Stimulated activated CD4-positive, alpha-beta T cell treated with anti-CD3 and anti-CD28 coated beads, Interleukin-12 subunit alpha, Interleukin-12 subunit beta, amount 100 ng/mL, for 4 hours (primary cell): Measurements from ENCODE around the gene EXD3.

Source experiments
- DNase-seq: peaks from one replicate; pipeline ENCODE4 v3.0.0-alpha.2; 2020

The EXD3 gene

GRCh38 chr9:137446851-137447471, 24.0 kb upstream of the EXD3 start:
- DNase-seq: no peak

GRCh38 chr9:137445930-137446431, 23.0 kb upstream of the EXD3 start:
- no peak for DNase-seq

- peak; percentile 84 for DNase-seq
Observed at GRCh38 chr9:137445275-137445807, 22.4 kb upstream of the EXD3 start.

- no peak for DNase-seq
Observed at GRCh38 chr9:137444106-137444790, 21.3 kb upstream of the EXD3 start.

- no peak for DNase-seq
Observed at GRCh38 chr9:137441935-137442321, 19.0 kb upstream of the EXD3 start.

GRCh38 chr9:137441289-137441934, 18.4 kb upstream of the EXD3 start, which contains the start of gene ENTPD8:
TSS of gene ENTPD8 (minus strand) at chr9:137441357. CDS start at chr9:137438285, 3,072 bp downstream.
- DNase-seq: no peak

DNA sequence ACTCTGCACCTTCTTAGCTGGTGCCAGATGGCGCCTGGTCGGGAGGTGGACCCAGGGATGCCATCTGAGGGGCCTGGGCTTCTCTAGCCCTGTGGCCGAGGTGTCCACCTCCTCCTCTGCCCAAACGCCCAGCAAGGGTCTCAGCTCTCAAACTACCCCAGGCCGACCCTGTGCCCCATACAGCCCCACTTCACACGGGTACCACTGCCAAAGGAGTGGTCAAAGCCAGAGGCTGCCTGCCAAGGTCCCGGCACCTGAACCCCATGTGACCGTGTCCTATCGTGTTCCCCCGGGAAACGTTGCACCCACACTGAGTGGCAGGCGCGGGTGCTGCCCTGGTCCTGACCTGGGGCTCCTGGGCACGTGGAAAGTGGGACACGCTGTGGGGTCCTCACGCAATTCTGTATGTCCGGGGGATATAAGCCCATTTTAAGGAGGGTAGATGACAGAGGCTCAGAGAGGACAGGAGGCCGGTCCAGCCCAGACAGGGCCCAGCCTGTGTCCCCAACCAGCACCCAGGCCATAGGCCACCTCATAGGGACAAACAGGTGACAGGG, 16.3 kb upstream of the EXD3 start:
- DNase-seq: no peak

DNA sequence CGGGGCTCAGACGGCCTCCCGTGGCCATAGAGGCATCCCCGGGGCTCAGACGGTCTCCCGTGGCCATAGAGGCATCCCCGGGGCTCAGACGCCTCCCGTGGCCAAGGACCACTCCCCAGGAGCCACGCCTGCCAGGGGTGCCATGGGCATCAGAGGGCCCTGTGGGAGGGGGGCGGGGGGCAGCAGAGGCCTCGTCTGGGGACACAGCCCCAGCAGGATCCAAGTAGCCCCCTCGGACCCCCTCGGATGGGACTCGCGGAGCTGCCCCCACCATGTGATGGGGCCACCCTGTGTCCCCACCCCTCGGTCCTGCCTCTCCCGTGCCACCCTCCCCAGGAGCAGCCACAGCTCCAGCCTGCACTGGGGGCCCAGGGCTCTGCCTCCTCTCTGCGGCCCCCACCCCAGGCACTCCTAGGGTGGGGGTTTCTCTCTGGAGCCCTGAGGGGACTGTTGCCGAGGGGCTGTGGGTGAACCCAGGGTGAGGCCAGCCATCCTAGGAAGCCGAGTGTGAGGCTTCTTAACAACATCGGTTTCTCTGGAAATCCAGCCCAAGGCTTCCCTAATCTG, 15.7 kb upstream of the EXD3 start:
- no peak for DNase-seq

- DNase-seq: no peak
Observed at GRCh38 chr9:137437691-137438590, 15.0 kb upstream of the EXD3 start.

DNA sequence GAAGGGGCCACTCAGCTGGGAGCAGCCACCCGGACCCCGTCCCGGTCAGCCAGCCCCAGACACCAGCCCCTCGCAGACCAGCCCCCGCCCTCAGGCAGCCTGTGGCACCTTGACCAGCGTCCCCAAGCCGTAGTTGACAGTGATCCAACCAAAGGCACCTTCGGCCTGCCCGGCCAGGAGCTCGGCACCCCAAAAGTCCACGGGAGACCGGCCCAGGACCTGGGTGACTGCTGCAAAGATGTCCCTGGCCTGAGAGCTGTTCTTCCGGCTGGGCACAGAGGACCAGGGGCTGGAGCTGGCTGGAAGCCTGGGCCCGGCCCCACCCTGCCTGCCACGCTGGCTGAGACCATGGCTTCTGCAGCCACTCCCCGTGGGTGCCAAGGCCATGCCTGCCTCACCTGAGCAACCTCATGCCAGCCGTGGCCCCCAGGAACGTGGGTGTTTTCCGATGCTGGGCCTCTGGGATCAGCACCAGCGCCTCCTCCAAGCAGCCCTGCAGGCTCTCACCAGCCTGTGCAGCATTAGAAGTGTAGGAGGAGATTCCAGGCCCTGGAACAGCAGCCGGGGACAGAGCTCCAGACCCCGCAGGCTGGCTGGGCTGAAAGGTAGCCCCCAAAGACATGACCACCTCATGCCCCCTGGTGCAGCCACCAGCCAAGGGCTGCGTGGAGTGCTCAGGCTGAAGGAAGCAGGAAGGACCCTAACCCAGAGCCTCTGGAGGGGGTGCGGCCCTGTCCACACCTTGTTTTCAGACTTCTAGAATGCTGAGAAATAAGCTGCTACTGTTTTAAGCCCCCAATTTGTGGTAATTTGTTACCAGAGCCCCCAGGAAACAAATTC, 14.0 kb upstream of the EXD3 start:
- DNase-seq: no peak

GRCh38 chr9:137435980-137436760, 13.2 kb upstream of the EXD3 start:
- DNase-seq: no peak

DNA sequence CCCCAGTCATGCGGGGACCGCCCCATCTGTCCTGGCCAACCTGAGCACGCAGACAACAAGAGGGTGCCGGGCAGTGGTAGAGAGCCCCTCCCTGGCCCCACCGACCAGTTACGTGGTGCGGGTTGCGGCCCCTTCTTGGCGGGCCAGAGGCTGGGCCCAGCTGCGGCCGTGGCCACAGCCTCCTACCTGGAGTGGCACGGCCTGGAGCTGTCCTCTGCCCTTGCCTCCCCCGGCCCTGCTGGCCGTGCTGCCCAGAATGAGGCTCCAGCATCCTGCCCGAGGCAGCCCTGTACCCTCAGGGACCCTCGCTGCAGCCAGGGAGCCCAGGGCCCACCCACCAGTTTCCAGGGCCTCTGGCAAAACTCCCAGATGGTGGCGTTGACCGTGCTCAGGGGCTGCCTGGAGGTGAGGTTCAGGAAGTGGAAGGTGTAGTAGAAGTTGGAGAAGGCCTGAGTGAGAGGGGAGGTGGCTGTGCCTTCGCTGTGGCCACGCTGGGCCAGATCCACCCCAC, 12.5 kb upstream of the EXD3 start:
- no peak for DNase-seq

GRCh38 chr9:137434498-137435380, 11.8 kb upstream of the EXD3 start:
- DNase-seq: no peak

DNA sequence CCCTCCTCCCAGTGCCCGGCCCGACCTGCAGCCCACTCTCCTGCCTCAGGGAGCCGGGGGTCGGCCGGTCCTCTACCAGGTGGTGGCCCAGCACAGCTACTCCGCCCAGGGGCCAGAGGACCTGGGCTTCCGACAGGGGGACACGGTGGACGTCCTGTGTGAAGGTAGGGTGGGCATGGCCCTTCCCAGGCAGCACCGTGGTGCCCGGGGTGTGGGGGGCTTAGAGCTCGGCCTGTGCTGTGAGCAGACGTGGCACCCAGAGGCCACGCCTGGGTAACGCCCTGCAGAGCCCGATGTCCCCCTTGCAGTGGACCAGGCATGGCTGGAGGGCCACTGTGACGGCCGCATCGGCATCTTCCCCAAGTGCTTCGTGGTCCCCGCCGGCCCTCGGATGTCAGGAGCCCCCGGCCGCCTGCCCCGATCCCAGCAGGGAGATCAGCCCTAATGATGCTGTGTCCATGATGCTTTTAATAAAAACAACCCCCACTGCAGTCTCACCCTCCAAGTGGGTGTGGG, 11.0 kb upstream of the EXD3 start:
- no peak for DNase-seq

DNA sequence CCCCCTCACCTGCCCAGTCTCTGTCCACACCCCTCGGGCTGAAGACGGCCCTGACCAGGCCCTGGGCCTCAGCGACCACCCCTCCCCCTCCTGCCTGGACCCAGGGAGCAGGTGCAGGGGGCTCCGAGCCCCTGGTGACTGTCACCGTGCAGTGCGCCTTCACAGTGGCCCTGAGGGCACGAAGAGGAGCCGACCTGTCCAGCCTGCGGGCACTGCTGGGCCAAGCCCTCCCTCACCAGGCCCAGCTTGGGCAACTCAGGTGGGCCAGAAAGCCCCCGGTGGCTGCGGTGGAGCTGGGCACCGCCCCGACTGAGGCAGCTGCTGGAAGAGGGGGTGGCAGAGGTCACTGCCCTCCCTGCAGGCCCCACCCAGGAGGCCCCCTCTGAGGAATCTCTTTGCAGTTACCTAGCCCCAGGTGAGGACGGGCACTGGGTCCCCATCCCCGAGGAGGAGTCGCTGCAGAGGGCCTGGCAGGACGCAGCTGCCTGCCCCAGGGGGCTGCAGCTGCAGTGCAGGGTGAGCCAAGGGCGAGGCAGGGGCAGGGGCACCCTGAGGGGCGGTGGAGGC, 10.5 kb upstream of the EXD3 start:
- DNase-seq: no peak

DNA sequence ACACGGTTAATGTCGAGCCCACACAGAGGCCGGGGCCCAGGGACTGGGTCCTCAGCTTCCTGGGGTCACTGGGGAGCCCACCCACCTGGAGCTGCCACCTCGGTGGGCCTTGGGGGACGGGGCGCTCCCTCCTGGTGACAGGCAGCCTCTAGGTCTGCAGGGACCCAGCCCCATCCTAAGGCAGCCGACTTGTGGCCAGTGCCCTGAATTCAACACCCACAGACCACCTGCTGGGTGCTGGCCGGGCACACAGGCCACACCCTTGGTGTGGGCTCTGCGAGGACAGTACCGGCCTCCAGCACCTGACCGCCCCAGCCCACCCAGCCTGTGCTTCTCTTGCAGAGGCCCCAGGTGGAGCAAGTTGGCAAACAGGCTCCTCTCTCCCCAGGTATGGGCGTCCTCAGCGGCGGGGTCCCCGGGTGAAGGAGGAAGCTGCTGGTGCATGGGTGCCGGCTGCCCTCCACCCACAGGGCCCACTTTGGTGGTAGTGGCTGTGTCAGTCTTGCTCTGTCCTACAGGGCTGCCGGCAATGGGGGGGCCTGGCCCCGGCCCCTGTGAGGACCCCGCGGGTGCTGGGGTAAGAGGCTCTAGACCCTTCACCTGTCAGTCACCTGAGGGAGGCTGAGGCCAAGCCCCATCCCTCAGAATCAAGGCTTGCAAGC, 9.9 kb upstream of the EXD3 start:
- DNase-seq: no peak

DNA sequence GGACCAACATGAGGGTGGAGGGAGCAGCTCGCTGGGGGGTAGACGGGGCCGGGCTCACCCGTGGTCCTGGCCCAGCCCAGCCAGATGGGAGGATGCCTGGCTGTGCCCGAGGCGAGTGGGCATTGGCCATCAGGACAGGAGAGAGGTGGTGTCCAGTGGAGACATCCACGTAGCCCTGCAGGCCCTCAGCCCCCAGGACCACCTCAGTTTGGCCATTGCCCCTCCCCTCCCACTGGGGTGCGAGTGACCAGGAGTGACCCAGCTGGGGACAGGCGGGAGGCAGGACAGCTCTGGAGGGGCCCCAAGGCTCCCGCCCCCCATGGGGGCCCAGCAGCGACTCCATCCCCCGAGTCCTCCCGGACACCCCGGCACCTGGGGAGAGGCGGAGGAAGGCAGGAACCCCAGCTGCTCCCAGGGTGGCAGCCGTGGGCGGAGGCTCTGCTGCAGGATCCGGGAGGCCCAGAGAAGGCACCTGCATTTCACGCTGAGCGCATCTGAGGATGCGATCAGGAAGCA, 8.5 kb upstream of the EXD3 start:
- DNase-seq: no peak
